Measurements from ENCODE around the gene SEMA6B.

SEMA6B gene

GRCh38 chr19:4505570-4506448 is 53.7 kb downstream of the SEMA6B start:
- no peak for DNase-seq (ENCODE audit: low spot score)
- CTCF ChIA-PET, result no interaction called here
- peak overlapping the region; percentile 37 for H3K27ac ChIP-seq
- TF ChIP-seq CTCF (conservative IDR thresholded peaks at IDR 0.05; ENCODE audit: low read depth), result no peak
- POLR2A ChIA-PET (ENCODE audit: low non-redundant PET), result no interaction called here

- no peak for DNase-seq (ENCODE audit: low spot score)
- ChIA-PET CTCF (no interaction called here), POLR2A (ENCODE audit: low non-redundant PET) (no interaction called here)
- peak overlapping the region; percentile 40 for H3K27ac ChIP-seq
- no peak for TF ChIP-seq CTCF (conservative IDR thresholded peaks at IDR 0.05; ENCODE audit: low read depth)
Measured at GRCh38 chr19:4504891-4505569, 54.5 kb downstream of the SEMA6B start.

- CTCF ChIA-PET, result interaction anchor here (1.0 to 1.1 kb wide), 2 partner anchors 9 to 25 kb away, joined by 3 to 4 read pairs; no protein-coding TSS in a partner anchor
- H3K27ac ChIP-seq, result peak overlapping the region; percentile 40
- no peak for TF ChIP-seq CTCF (conservative IDR thresholded peaks at IDR 0.05; ENCODE audit: low read depth)
- no peak for DNase-seq (ENCODE audit: low spot score)
- POLR2A ChIA-PET (ENCODE audit: low non-redundant PET), result no interaction called here
Measured at GRCh38 chr19:4504297-4504701, 55.2 kb downstream of the SEMA6B start.

GRCh38 chr19:4503825-4504170 is 55.7 kb downstream of the SEMA6B start:
- peak overlapping the region; percentile 40 for H3K27ac ChIP-seq
- no peak for DNase-seq (ENCODE audit: low spot score)
- POLR2A ChIA-PET (ENCODE audit: low non-redundant PET), result no interaction called here
- CTCF ChIA-PET, result interaction anchor here (1.0 to 1.1 kb wide), 2 partner anchors 8 to 26 kb away, joined by 3 to 4 read pairs; no protein-coding TSS in a partner anchor
- TF ChIP-seq CTCF (conservative IDR thresholded peaks at IDR 0.05; ENCODE audit: low read depth), result no peak

- TF ChIP-seq CTCF (conservative IDR thresholded peaks at IDR 0.05; ENCODE audit: low read depth), result no peak
- peak overlapping the region; percentile 40 for H3K27ac ChIP-seq
- POLR2A ChIA-PET (ENCODE audit: low non-redundant PET), result no interaction called here
- CTCF ChIA-PET, result interaction anchor here (0.6 to 1.1 kb wide), 3 partner anchors 8 to 60 kb away, joined by 3 to 4 read pairs (median 3); no protein-coding TSS in a partner anchor
- DNase-seq (ENCODE audit: low spot score), result no peak
Measured at GRCh38 chr19:4503132-4503824, 56.2 kb downstream of the SEMA6B start.
